Loucy (cell line): ENCODE measurements around the gene FIGN.

ENCODE experiments used
- H2AFZ ChIP-seq: fragments of 200-600 bp; sonication (generic); 2 replicates; pipeline ENCODE4 v1.6.0; 2016; ENCODE audit warnings: antibody characterized with exemption, mild to moderate bottlenecking, low read length, moderate library complexity
- H3F3A ChIP-seq: fragments of 200-600 bp; 2 replicates; pipeline ENCODE4 v1.6.0; 2016; ENCODE audit warnings: antibody characterized with exemption, low read depth, mild to moderate bottlenecking
- H3K27me3 ChIP-seq: fragments of 200-600 bp; sonication (generic); 2 replicates; pipeline ENCODE4 v1.6.1; 2014; ENCODE audit warnings: low read length, mild to moderate bottlenecking; ENCODE audit not compliant: insufficient read depth, poor library complexity, severe bottlenecking
- H3K36me3 ChIP-seq: fragments of 200-600 bp; sonication (generic); 2 replicates; pipeline ENCODE4 v1.6.1; 2016; ENCODE audit warnings: low read length; ENCODE audit not compliant: insufficient read depth
- H3K4me1 ChIP-seq: fragments of 200-600 bp; sonication (generic); 2 replicates; pipeline ENCODE4 v1.5.1; 2014; ENCODE audit warnings: low read length, mild to moderate bottlenecking; ENCODE audit not compliant: insufficient read depth, poor library complexity, severe bottlenecking
- H3K4me2 ChIP-seq: fragments of 200-600 bp; sonication (generic); 2 replicates; pipeline ENCODE4 v1.6.0; 2014; ENCODE audit warnings: antibody characterized with exemption, low read length, low read depth, mild to moderate bottlenecking; ENCODE audit not compliant: poor library complexity, severe bottlenecking
- H3K4me3 ChIP-seq: fragments of 200-600 bp; sonication (generic); 2 replicates; pipeline ENCODE4 v1.5.1; 2014; ENCODE audit warnings: low read length, mild to moderate bottlenecking, mixed read lengths; ENCODE audit not compliant: poor library complexity, severe bottlenecking
- H3K79me2 ChIP-seq: fragments of 200-600 bp; sonication (generic); 2 replicates; pipeline ENCODE4 v1.6.1; 2014; ENCODE audit warnings: low read length; ENCODE audit not compliant: insufficient read depth
- H3K9ac ChIP-seq: fragments of 200-600 bp; sonication (generic); 2 replicates; pipeline ENCODE4 v1.6.0; 2014; ENCODE audit warnings: mild to moderate bottlenecking, low read depth, low read length, moderate library complexity; ENCODE audit not compliant: poor library complexity, severe bottlenecking
- H3K9me2 ChIP-seq: fragments of 200-600 bp; sonication (generic); replicated peaks from 2 replicates; pipeline ENCODE4 v1.6.1; 2016; ENCODE audit warnings: low read depth, low read length, mixed read lengths
- H3K9me3 ChIP-seq: fragments of 200-600 bp; sonication (generic); 2 replicates; pipeline ENCODE4 v1.6.1; 2014; ENCODE audit warnings: mild to moderate bottlenecking, antibody characterized with exemption, low read length, low read depth; ENCODE audit not compliant: insufficient read depth
- H4K20me1 ChIP-seq: fragments of 200-600 bp; sonication (generic); 2 replicates; pipeline ENCODE4 v1.6.0; 2014; ENCODE audit warnings: antibody characterized with exemption, low read length, mild to moderate bottlenecking; ENCODE audit not compliant: insufficient read depth, poor library complexity, severe bottlenecking
- CTCF ChIP-seq: fragments of 200-600 bp; sonication (generic); conservative IDR thresholded peaks from 2 replicates; pipeline ENCODE4 v1.5.1; 2014; ENCODE audit warnings: mild to moderate bottlenecking, antibody characterized with exemption, low read length
- EZH2phosphoT487 ChIP-seq: fragments of 200-600 bp; IDR thresholded peaks from 2 replicates; pipeline ENCODE4 v1.6.1; 2018; ENCODE audit warnings: antibody characterized with exemption, mild to moderate bottlenecking, moderate library complexity, borderline replicate concordance

Gene FIGN

GRCh38 chr2:163667064-163667887, 68.5 kb downstream of the FIGN start:
- Histone ChIP-seq H3K79me2 (no peaks in the 10 kb centered on the region), H3K27me3 (no peaks in the 10 kb centered on the region), H3K9me3 (no peaks in the 10 kb centered on the region), H3K4me3 (no peak overlapping the region), H3K9me2 (no peaks in the 10 kb centered on the region), H4K20me1 (no peaks in the 10 kb centered on the region), H3K4me1 (peaks cover 3% of the 10 kb centered on the region), H3F3A (no peaks in the 10 kb centered on the region), H3K36me3 (no peaks in the 10 kb centered on the region), H3K4me2 (no peak overlapping the region), H2AFZ (no peak overlapping the region), H3K9ac (no peak overlapping the region)
- TF ChIP-seq CTCF: no peak
- no peak for TF ChIP-seq EZH2phosphoT487

- no peaks in the 10 kb centered on the region for H3K9me2 ChIP-seq
- H4K20me1 ChIP-seq: no peaks in the 10 kb centered on the region
- no peak for TF ChIP-seq CTCF
- no peak for TF ChIP-seq EZH2phosphoT487
- no peak overlapping the region for H3K4me2 ChIP-seq
- no peak overlapping the region for H2AFZ ChIP-seq
- peaks cover 3% of the 10 kb centered on the region for H3K4me1 ChIP-seq
- no peaks in the 10 kb centered on the region for H3F3A ChIP-seq
- H3K27me3 ChIP-seq: no peaks in the 10 kb centered on the region
- H3K9me3 ChIP-seq: no peaks in the 10 kb centered on the region
- no peaks in the 10 kb centered on the region for H3K79me2 ChIP-seq
- no peak overlapping the region for H3K9ac ChIP-seq
- no peak overlapping the region for H3K4me3 ChIP-seq
- no peaks in the 10 kb centered on the region for H3K36me3 ChIP-seq
These were observed 70.0 kb downstream of the FIGN start for GRCh38 chr2:163665817-163666216.

- Histone ChIP-seq H3K79me2 (no peaks in the 10 kb centered on the region), H3K4me3 (no peak overlapping the region), H3K4me2 (no peak overlapping the region), H3K9me2 (no peaks in the 10 kb centered on the region), H3K9me3 (no peaks in the 10 kb centered on the region), H2AFZ (no peak overlapping the region), H3K36me3 (no peaks in the 10 kb centered on the region), H3F3A (no peaks in the 10 kb centered on the region), H4K20me1 (no peaks in the 10 kb centered on the region), H3K9ac (no peak overlapping the region), H3K4me1 (peaks cover 3% of the 10 kb centered on the region), H3K27me3 (no peaks in the 10 kb centered on the region)
- no peak for TF ChIP-seq EZH2phosphoT487
- no peak for TF ChIP-seq CTCF
These were observed 70.8 kb downstream of the FIGN start for GRCh38 chr2:163665051-163665450.
